GM12878 (cell line): ENCODE results near the gene CLEC16A. TPM values are rescaled to one million over a fixed set of nuclear protein-coding genes. Genes with fewer than 3 reads are reported as not detected.

Experiments
- ATAC-seq: fragments of 200-7000 bp; cut with Tn5 transposase; 3 replicates; pipeline ENCODE4 v1.9.1; 2020; ENCODE audit warnings: mild to moderate bottlenecking, moderate library complexity
- BruUV-seq: library from RNA; stranded (reverse); fragments of 400-500 nt; replicated peaks from 2 replicates; lab custom pipeline; 2021; lab: Mats Ljungman, UMichigan
- CTCF ChIA-PET: fragments of 300-600 bp; sonication (Branson Sonifier 250); formaldehyde crosslinking; extraction: SDS; loops from one replicate; lab custom pipeline; 2021; ENCODE audit warnings: inconsistent platforms; lab: Yijun Ruan, JAX
- POLR2A ChIA-PET: fragments of 350-600 bp; formaldehyde crosslinking; extraction: SDS; loops from one replicate; lab custom pipeline; 2021; ENCODE audit warnings: inconsistent platforms; lab: Charles Lee
- RAD21 ChIA-PET: fragments of 300-600 bp; sonication (Branson Sonifier 250); formaldehyde crosslinking; loops from one replicate; lab custom pipeline; 2023; ENCODE audit warnings: antibody characterized with exemption; ENCODE audit not compliant: unreplicated experiment; lab: Charles Lee
- SMC1A ChIA-PET: fragments of 300-600 bp; sonication (Branson Sonifier 250); formaldehyde crosslinking; loops from one replicate; lab custom pipeline; 2023; ENCODE audit not compliant: unreplicated experiment, uncharacterized antibody; lab: Charles Lee
- DNase-seq: peaks from one replicate; pipeline ENCODE4 v3.0.0-alpha.2; 2011; ENCODE audit warnings: low read depth, low spot score
- FAIRE-seq: peaks from 3 replicates; lab custom pipeline; 2011; peaks lifted over from hg19 to GRCh38; lab: Jason Lieb, UNC
- H2AFZ ChIP-seq: 2 replicates; pipeline ENCODE4 v1.6.0; 2011; ENCODE audit warnings: low read depth, low read length, control low read depth; ENCODE audit not compliant: control insufficient read depth
- H3K27ac ChIP-seq: 2 replicates; pipeline ENCODE4 v1.5.1; 2011; ENCODE audit warnings: control low read depth; ENCODE audit not compliant: control insufficient read depth, insufficient read depth
- H3K27me3 ChIP-seq, 2 experiments: replicated peaks in 1 of 2; 2 replicates each; pipeline versions ENCODE4 v1.6.0 to v1.6.1; 2011; ENCODE audit warnings: low read length in 1 of 2; ENCODE audit not compliant: control insufficient read depth in 2 of 2, insufficient read depth in 2 of 2
- H3K36me3 ChIP-seq, 2 experiments: 2 replicates each; pipeline ENCODE4 v1.5.1; 2011; ENCODE audit warnings: low read length in 1 of 2; ENCODE audit not compliant: control insufficient read depth in 2 of 2, insufficient read depth in 2 of 2
- H3K4me1 ChIP-seq: 2 replicates; pipeline ENCODE4 v1.6.1; 2011; ENCODE audit warnings: mild to moderate bottlenecking, low read length, moderate library complexity, mixed read lengths; ENCODE audit not compliant: control insufficient read depth, insufficient read depth
- H3K4me2 ChIP-seq: 2 replicates; pipeline ENCODE4 v1.6.0; 2011; ENCODE audit warnings: control low read depth; ENCODE audit not compliant: control insufficient read depth, insufficient read depth
- H3K4me3 ChIP-seq: fragments of 200-600 bp; sonication (generic); 2 replicates; pipeline ENCODE4 v1.5.1; 2016
- H3K79me2 ChIP-seq: 2 replicates; pipeline ENCODE4 v1.6.0; 2011; ENCODE audit warnings: low read length; ENCODE audit not compliant: control insufficient read depth, insufficient read depth
- H3K9ac ChIP-seq: 2 replicates; pipeline ENCODE4 v1.8.0; 2011; ENCODE audit warnings: low read length, control low read depth, mixed read lengths; ENCODE audit not compliant: control insufficient read depth, insufficient read depth
- H3K9me3 ChIP-seq: replicated peaks from 3 replicates; pipeline ENCODE4 v1.5.1; 2011; ENCODE audit warnings: mild to moderate bottlenecking, low read length; ENCODE audit not compliant: control insufficient read depth, insufficient read depth
- H4K20me1 ChIP-seq: 2 replicates; pipeline ENCODE4 v1.6.0; 2011; ENCODE audit not compliant: control insufficient read depth, insufficient read depth
- ATF3 ChIP-seq: IDR thresholded peaks from 2 replicates; pipeline ENCODE4 v1.6.1; 2011; ENCODE audit warnings: low read depth, mild to moderate bottlenecking, low read length, moderate library complexity, borderline replicate concordance; ENCODE audit errors: extremely low read depth
- BRCA1 ChIP-seq: IDR thresholded peaks from 2 replicates; pipeline ENCODE4 v1.6.1; 2011; ENCODE audit warnings: low read depth, low read length, improper control_type of control experiment
- CTCF ChIP-seq, 3 experiments: IDR thresholded peaks in 2 of 3; conservative IDR thresholded peaks in 1 of 3; 2 replicates each; pipeline ENCODE4 v1.5.1; 2011; ENCODE audit warnings: low read depth in 3 of 3, low read length in 3 of 3, mild to moderate bottlenecking in 3 of 3, control low read depth in 2 of 3, moderate library complexity in 2 of 3, inconsistent platforms in 1 of 3, mixed read lengths in 1 of 3; ENCODE audit not compliant: control insufficient read depth in 2 of 3, insufficient read depth in 1 of 3; ENCODE audit errors: extremely low read depth in 1 of 3
- FOS ChIP-seq: IDR thresholded peaks from 3 replicates; pipeline ENCODE4 v1.6.1; 2011; ENCODE audit warnings: borderline replicate concordance; ENCODE audit not compliant: insufficient read length; ENCODE audit errors: extremely low read depth
- IRF3 ChIP-seq: fragments of 450-650 bp; IDR thresholded peaks from 2 replicates; pipeline ENCODE4 v1.6.1; 2014; ENCODE audit warnings: mild to moderate bottlenecking
- MEF2A ChIP-seq: IDR thresholded peaks from 2 replicates; pipeline ENCODE4 v1.6.1; 2011; ENCODE audit warnings: low read depth, mild to moderate bottlenecking, low read length, moderate library complexity; ENCODE audit not compliant: insufficient read depth
- MEF2B ChIP-seq: fragments of 450-650 bp; IDR thresholded peaks from 2 replicates; pipeline ENCODE4 v1.6.1; 2018; ENCODE audit warnings: mild to moderate bottlenecking, moderate library complexity; ENCODE audit not compliant: partially characterized antibody, poor library complexity, severe bottlenecking
- NR2C1 ChIP-seq: fragments of 450-650 bp; IDR thresholded peaks from 2 replicates; pipeline ENCODE4 v1.6.1; 2017; ENCODE audit warnings: antibody characterized with exemption, mild to moderate bottlenecking, moderate library complexity
- PAX8 ChIP-seq: fragments of 450-650 bp; IDR thresholded peaks from 2 replicates; pipeline ENCODE4 v1.6.1; 2017; ENCODE audit warnings: mild to moderate bottlenecking, moderate library complexity
- RBBP5 ChIP-seq: fragments of 200-600 bp; sonication (generic); conservative IDR thresholded peaks from 2 replicates; pipeline ENCODE4 v1.6.1; 2016
- ZNF207 ChIP-seq: fragments of 450-650 bp; IDR thresholded peaks from 2 replicates; pipeline ENCODE4 v1.6.1; 2014; ENCODE audit warnings: antibody characterized with exemption, mild to moderate bottlenecking, borderline replicate concordance
- WGBS: methylation state at CpG from one replicate; pipeline ENCODE4 v1.1.6; 2016; ENCODE audit warnings: low lambda C conversion rate; ENCODE audit not compliant: insufficient replicate concordance, insufficient coverage; ENCODE audit errors: missing lambda C conversion rate; 5-methylcytosine and 5-hydroxymethylcytosine counted together
- in situ Hi-C: fragments of 300-500 bp; cut with MboI; formaldehyde crosslinking; loops from 9 replicates; pipeline ENCODE4 v1.14.3; 2018; ENCODE audit warnings: mixed read lengths
- intact Hi-C: fragments of 100-400 bp; cut with micrococcal nuclease; formaldehyde crosslinking; loops from one replicate; pipeline ENCODE4 v1.14.2; 2022; ENCODE audit not compliant: unreplicated experiment
- polyA plus RNA-seq, 11 experiments: library from polyadenylated mRNA; depleted of rRNA in 4 of 11; unstranded in 6 of 11; stranded (reverse) in 5 of 11; fragments of >200 nt; fragmentation: Nextera tagmentation in 4 of 11; fragmentation: Illumina TruSeq in 1 of 11; extraction: Ambion mirVana in 4 of 11; extraction: Trizol in 1 of 11; gene quantifications; 1 replicate in 1 of 11; 2 replicates in 10 of 11; pipeline versions ENCODE4 v1.2.1 to v1.2.3, GENCODE V29; 2011 to 2016; ENCODE audit warnings: inconsistent platforms in 2 of 11, missing spikeins in 2 of 11, low read depth in 1 of 11
- total RNA-seq, 4 experiments: library from RNA; depleted of rRNA in 3 of 4; stranded (reverse); fragments of >200 nt in 3 of 4; fragmentation: Illumina TruSeq in 1 of 4; extraction: Trizol in 1 of 4; gene quantifications; 2 replicates each; pipeline versions ENCODE4 v1.2.1 to v1.2.3, GENCODE V29; 2013 to 2021
- TF ChIP-seq, protein P1 (sequence below): fragments of 150-350 bp; IDR thresholded peaks from 2 replicates; pipeline ENCODE4 v1.6.1; 2014; ENCODE audit warnings: mild to moderate bottlenecking, low read depth, low read length

Gene CLEC16A
- total and polyA plus RNA-seq, 10 of the 15 experiments (the other 5 are each of a cell fraction or from before 2014, with no cell fraction given), result 1.5 to 28.8 (median 19.2) TPM

DNA sequence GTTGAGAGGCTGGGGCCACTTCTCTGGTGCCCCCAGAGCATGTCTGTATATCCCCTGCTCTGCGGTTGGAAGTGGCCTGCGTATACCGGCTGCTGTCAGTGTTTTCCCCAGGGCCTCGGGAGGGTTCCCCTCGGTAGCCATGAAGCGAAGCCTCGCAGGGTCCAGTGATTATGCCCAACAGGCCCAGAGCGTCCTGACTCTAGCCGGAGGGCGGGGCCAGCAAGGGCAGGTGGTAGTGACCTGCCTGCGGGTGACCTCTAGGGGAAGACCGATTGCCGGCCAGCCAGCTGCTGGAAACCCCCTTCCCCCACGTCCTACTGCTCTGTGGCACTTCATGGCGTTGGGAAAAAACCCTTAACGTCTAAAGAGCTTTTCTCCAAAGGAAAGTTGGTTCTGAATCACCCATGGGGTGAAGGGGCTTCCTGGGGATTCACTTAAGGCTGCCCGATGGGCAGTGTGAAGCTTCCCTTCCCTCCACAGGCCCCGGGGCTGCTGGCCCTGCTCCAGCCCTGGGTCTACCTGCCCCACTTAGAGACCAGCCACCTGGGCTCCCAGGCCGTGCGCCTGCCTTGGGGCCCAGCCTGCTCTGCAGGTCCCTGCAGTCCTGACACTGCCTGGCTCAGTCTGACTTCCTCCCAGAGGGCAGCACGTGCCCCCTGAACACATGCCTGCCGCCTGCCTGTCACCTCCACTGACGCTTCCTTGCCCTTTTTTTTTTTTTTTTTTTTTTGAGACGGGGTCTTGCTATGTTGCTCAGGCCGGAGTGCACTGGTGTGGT is 238.9 kb downstream of the CLEC16A start:
- Histone ChIP-seq H2AFZ (peak overlapping the region; percentile 58), H3K79me2 (no peaks in the 10 kb centered on the region), H3K36me3 (no peaks in the 10 kb centered on the region; a peak in 2 of 4 replicates), H3K27ac (peak overlapping the region; percentile 81), H3K9ac (peak overlapping the region; percentile 39), H3K27me3 (no peaks in the 10 kb centered on the region), H3K9me3 (no peaks in the 10 kb centered on the region), H3K4me3 (no peak overlapping the region), H3K4me1 (peaks cover 46% of the 10 kb centered on the region), H4K20me1 (no peaks in the 10 kb centered on the region), H3K4me2 (peak overlapping the region; percentile 63)
- RAD21 ChIA-PET, result interaction anchor here (0.9 to 8.8 kb wide), 22 partner anchors 12 to 219 kb away, joined by 3 to 86 read pairs (median 6); partner anchors contain the start of gene SOCS1
- CTCF ChIA-PET, result interaction anchor here (0.8 to 3.5 kb wide), 11 partner anchors 18 to 233 kb away, joined by 3 to 18 read pairs (median 4); partner anchors contain the start of gene SOCS1
- SMC1A ChIA-PET, result interaction anchor here (0.7 to 4.9 kb wide), 31 partner anchors 8 to 232 kb away, joined by 3 to 35 read pairs (median 5); partner anchors contain the start of gene SOCS1
- intact Hi-C loops (loop anchor here (1.0 to 5.0 kb wide), 7 partner anchors 19 to 218 kb away; no protein-coding TSS in a partner anchor), in situ Hi-C loops (no loop called here)
- ATAC-seq (peak; percentile 78), DNase-seq (peak; percentile 81), FAIRE-seq (no peak)
- no TSS peak for BruUV-seq
- POLR2A ChIA-PET, result interaction anchor here (0.5 to 6.4 kb wide), 25 partner anchors 10 to 234 kb away, joined by 3 to 48 read pairs (median 5); partner anchors contain the start of gene SOCS1
- 1% methylated on average over 23 of the region's 25 CpGs for WGBS
- TF ChIP-seq RBBP5 (no peak), FOS (no peak), PAX8 (no peak), NR2C1 (peak; percentile 72), MEF2A (0 out of 2 replicates have a peak, but pooled peaks have one; percentile 42), CTCF (IDR thresholded peaks at IDR 0.05 in 2 of 3, conservative IDR thresholded peaks at IDR 0.05 in 1 of 3; ENCODE audit: control insufficient read depth in 2 of 3, extremely low read depth in 1 of 3, insufficient read depth in 1 of 3, low read depth in 3 of 3, low read length in 3 of 3) (peak; percentile 4 to 49 (median 38); a peak in 3 of 6 replicates), BRCA1 (no peak), ATF3 (no peak), IRF3 (no peak), MEF2B (peak; percentile 96), ZNF207 (peak; percentile 63; the same call in 1 of the 2 replicates)
- TF ChIP-seq, protein P1, sequence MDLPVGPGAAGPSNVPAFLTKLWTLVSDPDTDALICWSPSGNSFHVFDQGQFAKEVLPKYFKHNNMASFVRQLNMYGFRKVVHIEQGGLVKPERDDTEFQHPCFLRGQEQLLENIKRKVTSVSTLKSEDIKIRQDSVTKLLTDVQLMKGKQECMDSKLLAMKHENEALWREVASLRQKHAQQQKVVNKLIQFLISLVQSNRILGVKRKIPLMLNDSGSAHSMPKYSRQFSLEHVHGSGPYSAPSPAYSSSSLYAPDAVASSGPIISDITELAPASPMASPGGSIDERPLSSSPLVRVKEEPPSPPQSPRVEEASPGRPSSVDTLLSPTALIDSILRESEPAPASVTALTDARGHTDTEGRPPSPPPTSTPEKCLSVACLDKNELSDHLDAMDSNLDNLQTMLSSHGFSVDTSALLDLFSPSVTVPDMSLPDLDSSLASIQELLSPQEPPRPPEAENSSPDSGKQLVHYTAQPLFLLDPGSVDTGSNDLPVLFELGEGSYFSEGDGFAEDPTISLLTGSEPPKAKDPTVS, result no peak
